IPS DF 19.7 (cell line): ENCODE data around the gene LAP3.

Experiments
- DNase-seq: peaks from one replicate; pipeline ENCODE4 v3.0.0-alpha.2; 2013; ENCODE audit warnings: low read depth, low spot score

Gene LAP3

GRCh38 chr4:17616283-17616682 lies 39.3 kb downstream of the LAP3 start:
- DNase-seq: no peak

GRCh38 chr4:17618926-17619325 lies 41.9 kb downstream of the LAP3 start:
- no peak for DNase-seq

DNA sequence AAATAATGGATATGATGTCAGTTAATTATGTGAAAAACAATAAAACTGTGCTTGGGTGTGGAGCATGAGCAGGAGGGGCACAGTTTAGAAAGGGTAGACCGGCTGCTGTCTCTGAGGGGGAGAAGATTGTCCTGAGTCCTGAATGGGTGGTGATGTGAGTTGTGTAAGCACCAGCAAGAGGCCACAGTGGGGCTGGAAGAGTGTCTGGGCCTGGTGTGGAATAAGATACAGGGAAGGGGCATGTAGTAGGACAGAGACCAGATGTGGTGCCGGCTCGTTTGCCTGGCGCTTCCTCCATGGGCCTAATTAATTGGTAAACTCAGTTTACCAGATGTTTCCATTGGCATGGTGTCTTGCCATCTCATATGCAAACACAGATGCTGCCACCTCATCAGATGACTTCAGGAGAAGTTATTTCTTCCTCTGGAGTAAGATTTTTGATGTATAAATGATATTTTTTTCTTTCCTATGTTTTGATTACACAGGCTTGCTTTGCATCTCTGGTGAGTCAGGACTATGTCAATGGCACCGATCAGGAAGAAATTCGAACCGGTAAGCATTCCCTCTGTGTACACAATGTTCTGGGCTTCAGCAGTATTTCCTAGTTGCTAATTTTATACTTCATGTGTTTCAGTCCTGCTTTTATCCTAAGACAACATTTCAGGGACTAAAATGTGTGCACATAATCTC lies 42.6 kb downstream of the LAP3 start:
- no peak for DNase-seq

DNA sequence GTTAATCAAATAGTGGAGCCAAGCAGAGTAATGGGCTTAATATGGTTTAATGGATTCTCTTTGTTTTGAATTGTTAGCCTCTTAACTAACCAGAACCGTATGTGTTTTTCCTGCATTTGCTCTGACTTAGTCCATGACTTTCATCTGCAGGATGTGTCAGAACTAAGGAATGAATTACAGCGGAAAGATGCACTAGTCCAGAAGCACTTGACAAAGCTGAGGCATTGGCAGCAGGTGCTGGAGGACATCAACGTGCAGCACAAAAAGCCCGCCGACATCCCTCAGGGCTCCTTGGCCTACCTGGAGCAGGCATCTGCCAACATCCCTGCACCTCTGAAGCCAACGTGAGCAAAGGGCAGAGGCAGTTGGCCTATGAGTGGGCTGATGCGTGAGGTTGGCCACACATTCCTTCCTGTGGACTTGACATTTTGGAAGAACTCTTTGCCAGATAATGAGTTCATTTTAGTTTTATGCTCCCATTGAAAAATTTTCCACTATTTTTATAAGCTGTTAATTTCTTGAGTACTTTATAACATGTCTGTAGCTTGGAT lies 46.5 kb downstream of the LAP3 start:
- no peak for DNase-seq

- DNase-seq: no peak
These were observed 47.8 kb downstream of the LAP3 start for GRCh38 chr4:17624821-17625220.

- DNase-seq: no peak
These were observed 53.2 kb downstream of the LAP3 start for GRCh38 chr4:17630228-17630627.

DNA sequence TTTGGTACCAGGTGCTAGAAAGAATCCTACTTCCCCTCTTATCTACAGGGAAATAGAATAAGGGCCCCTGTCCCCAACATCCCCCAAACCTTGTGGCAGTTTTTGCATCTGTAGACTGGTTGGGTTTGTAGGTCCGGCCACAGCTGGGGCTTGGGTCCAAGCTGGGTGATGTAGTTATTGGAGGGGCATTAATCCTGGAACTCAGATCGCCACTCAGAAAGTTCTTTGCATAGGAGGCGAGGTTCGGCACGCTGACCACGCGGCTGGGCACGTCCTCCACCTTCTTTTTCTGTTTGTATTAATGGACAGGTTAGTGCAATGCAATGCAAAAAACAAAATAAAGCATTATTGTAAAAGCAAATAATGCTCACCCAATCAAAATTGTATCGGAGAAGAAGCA lies 56.6 kb downstream of the LAP3 start:
- no peak for DNase-seq

- DNase-seq: no peak
These were observed 58.1 kb downstream of the LAP3 start for GRCh38 chr4:17635056-17635455.

GRCh38 chr4:17636341-17636695 lies 59.3 kb downstream of the LAP3 start:
- no peak for DNase-seq

GRCh38 chr4:17636696-17637622 lies 60.0 kb downstream of the LAP3 start:
- peak; percentile 23 for DNase-seq

DNA sequence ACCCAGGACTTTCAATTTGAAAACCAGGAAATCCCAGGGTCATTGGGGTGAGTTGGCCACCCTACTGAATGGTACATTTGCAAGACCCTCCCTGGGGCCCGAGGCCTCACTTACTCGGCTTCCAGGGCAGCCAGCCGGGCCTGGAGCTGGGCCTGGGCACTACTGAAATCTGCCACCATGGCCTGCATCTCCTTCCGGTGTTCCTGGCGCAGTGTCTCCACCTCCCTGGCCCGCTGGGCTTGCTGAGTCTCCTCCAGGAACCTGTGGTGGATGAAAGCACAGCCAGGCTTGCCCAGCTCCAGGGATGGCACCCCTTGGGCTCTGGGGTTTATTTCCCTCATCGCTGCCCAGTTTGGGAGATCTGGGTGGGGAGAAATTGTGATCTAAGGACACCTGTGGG lies 62.1 kb downstream of the LAP3 start:
- DNase-seq: no peak

GRCh38 chr4:17642398-17642783 lies 65.4 kb downstream of the LAP3 start:
- DNase-seq: no peak

- no peak for DNase-seq
These were observed 69.7 kb downstream of the LAP3 start for GRCh38 chr4:17646693-17647092.

DNA sequence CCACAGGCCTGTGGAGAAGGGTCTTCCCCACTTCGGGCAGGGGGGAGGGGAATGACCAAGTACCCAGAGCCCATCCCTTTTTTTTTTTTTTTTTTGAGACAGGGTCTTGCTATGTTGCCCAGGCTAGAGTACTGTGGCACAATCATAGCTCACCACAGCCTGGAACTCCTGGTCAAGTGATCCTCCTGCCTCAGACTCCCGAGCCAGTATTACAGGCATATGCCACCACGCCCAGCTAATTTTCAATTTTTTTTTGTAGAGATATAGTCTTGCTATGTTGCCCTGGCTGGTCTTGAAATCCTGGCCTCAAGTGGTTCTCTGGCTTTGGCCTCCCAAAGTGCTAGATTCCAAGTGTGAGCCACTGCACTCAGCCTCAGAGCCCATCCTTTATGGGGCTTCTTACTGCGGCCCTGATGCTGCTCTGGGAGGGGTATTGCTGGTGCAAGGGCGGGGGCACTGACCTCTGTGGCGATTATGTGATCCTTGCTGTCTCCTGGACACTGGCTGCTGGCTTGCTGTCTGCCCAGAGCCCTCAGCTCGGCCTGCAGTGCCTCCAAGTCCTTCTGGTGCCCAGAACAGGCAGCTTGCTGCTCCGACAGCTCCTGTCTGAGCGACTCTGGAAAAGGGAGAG lies 70.3 kb downstream of the LAP3 start:
- no peak for DNase-seq

GRCh38 chr4:17647927-17648326 lies 70.9 kb downstream of the LAP3 start:
- DNase-seq: no peak

GRCh38 chr4:17650406-17650805 lies 73.4 kb downstream of the LAP3 start:
- no peak for DNase-seq

GRCh38 chr4:17654701-17655100 lies 77.7 kb downstream of the LAP3 start:
- DNase-seq: no peak

DNA sequence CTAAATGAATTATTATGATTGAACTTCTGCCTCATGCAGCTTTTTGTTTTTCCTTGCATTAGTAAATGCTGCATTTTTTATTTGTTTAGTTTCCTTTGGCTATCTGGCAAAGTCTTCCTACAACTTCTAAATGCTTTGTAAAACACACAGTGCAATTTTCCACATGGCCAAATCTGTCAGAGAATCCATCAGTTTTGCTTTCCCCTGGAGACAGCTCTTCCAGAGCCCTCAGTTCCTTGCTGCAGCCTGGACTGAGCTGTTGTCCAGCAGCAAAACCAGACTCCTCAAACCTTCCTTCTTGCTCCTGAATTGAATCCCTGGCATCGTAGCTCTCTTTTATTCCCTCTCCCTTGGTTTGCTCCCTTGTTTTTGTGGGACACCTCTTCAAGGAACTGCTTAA lies 80.1 kb downstream of the LAP3 start:
- no peak for DNase-seq
